Epithelial cell of proximal tubule (primary cell): ENCODE measurements around the gene CA12. TPM values are rescaled to one million over a fixed set of nuclear protein-coding genes. Genes with fewer than 3 reads are reported as not detected.

Source experiments
- DNase-seq: peaks from one replicate; pipeline ENCODE4 v3.0.0-alpha.2; 2011; ENCODE audit warnings: low read depth
- H3K4me3 ChIP-seq: 2 replicates; pipeline ENCODE4 v1.5.1; 2011; ENCODE audit warnings: low read depth, mild to moderate bottlenecking, low read length
- CTCF ChIP-seq: conservative IDR thresholded peaks from 2 replicates; pipeline ENCODE4 v1.5.1; 2012; ENCODE audit warnings: low read depth, mild to moderate bottlenecking, low read length
- total RNA-seq: library from RNA; depleted of rRNA; stranded (reverse); fragments of >200 nt; gene quantifications from 2 replicates; pipeline ENCODE4 v1.2.3, GENCODE V29; 2015

CA12 gene
- total RNA-seq, 1 donor from 2014 or later, result 19.7 TPM

GRCh38 chr15:63331456-63331855 is 50.2 kb downstream of the CA12 start:
- TF ChIP-seq CTCF, result no peak
- no peak for DNase-seq

GRCh38 chr15:63330926-63331325 is 50.7 kb downstream of the CA12 start:
- no peak for TF ChIP-seq CTCF
- H3K4me3 ChIP-seq, result no peak overlapping the region
- DNase-seq, result no peak

More at GRCh38 chr15:63331456-63331855, 50.2 kb downstream of the CA12 start:
- no peak overlapping the region for H3K4me3 ChIP-seq

GRCh38 chr15:63329567-63330350 is 51.9 kb downstream of the CA12 start:
- no peak for TF ChIP-seq CTCF
- no peak overlapping the region for H3K4me3 ChIP-seq
- DNase-seq, result no peak

GRCh38 chr15:63327648-63328421 is 53.8 kb downstream of the CA12 start:
- DNase-seq, result no peak
- no peak for TF ChIP-seq CTCF
- H3K4me3 ChIP-seq, result no peak overlapping the region

GRCh38 chr15:63324770-63325169 is 56.9 kb downstream of the CA12 start:
- DNase-seq, result no peak
- H3K4me3 ChIP-seq, result no peak overlapping the region
- TF ChIP-seq CTCF, result no peak

GRCh38 chr15:63323798-63324563 is 57.7 kb downstream of the CA12 start:
- no peak overlapping the region for H3K4me3 ChIP-seq
- no peak for DNase-seq
- TF ChIP-seq CTCF, result no peak
